Cortex of kidney (tissue), 1 donor: ENCODE data around the gene UBE2G2.

Experiments used
- DNase-seq: peaks from one replicate; lab custom pipeline; 2025; lab: John Stamatoyannopoulos, UW

UBE2G2 gene

DNA sequence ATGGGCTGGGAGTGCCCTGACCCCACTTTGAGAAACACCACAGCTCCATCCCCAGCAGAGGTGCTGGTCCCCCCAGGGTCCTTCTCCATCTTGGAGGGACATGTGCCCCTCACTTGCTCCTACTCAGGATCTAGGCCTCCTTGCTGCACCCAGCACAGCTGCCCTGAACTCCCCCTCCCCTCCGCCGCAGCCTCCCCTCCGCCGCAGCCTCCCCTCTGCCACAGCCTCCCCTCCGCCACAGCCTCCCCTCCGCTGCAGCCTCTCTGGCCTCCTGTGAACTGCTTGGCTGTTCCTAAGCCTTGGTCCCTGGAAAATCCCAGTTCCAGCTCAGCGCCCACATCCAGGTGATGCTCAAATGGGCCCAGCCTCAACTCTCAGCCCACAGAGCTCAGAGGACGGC is 74.3 kb downstream of the UBE2G2 start:
- DNase-seq: no peak

DNA sequence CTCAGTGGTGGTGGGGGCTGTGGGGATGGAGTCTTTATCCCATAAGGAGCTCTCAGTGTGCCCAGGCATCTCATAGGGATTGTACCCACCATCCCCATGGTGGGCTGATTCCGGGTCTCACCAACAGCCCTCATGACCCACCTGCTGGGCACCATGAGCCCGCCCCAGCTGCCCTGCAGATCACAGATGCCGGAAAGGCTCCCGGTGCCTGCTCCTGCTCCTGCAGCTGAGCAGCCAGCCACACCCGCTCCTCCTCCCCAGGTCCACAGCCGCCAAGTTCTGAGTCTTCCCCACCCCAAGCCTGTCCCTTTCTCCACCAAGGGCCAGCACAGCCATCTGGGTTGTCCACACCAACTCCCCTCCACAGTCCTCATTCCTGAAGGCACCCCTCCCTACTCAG is 74.8 kb downstream of the UBE2G2 start:
- no peak for DNase-seq

DNA sequence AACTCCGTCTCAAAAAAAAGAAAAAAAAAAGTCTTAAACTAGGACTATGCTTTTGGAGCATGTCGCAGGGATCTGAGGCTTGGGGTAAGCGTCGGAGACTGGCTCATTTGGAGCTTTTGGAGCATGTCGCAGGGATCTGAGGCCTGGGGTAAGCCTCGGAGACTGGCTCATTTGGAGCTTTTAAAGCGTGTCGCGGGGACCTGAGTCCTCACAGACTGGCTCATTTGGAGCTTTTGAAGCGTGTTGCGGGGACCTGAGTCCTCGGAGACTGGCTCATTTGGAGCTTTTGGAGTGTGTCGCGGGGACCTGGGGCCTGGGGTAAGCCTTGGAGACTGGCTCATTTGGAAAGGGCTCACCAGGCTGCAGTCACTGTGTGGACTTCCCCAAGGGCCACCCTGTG is 76.7 kb downstream of the UBE2G2 start:
- no peak for DNase-seq

DNA sequence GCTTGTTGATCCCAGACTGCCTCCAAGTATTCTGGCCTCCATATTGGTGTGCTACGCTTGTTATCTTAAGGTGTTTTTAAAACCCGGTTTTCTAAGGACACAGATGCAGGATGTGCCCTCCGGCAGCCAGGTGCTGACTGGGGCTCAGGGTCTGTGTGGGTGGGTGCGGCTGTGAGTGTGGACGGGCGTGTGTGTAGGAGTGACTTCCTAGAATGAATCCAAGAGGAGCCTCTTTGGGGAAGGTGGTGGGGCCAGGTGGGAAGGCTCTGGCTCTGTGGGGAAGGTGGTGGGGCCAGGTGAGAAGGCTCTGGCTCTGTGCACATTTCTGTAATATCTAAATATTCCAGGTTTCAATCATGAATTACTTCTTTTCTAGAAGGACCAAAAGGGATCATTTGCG is 77.4 kb downstream of the UBE2G2 start:
- no peak for DNase-seq

DNA sequence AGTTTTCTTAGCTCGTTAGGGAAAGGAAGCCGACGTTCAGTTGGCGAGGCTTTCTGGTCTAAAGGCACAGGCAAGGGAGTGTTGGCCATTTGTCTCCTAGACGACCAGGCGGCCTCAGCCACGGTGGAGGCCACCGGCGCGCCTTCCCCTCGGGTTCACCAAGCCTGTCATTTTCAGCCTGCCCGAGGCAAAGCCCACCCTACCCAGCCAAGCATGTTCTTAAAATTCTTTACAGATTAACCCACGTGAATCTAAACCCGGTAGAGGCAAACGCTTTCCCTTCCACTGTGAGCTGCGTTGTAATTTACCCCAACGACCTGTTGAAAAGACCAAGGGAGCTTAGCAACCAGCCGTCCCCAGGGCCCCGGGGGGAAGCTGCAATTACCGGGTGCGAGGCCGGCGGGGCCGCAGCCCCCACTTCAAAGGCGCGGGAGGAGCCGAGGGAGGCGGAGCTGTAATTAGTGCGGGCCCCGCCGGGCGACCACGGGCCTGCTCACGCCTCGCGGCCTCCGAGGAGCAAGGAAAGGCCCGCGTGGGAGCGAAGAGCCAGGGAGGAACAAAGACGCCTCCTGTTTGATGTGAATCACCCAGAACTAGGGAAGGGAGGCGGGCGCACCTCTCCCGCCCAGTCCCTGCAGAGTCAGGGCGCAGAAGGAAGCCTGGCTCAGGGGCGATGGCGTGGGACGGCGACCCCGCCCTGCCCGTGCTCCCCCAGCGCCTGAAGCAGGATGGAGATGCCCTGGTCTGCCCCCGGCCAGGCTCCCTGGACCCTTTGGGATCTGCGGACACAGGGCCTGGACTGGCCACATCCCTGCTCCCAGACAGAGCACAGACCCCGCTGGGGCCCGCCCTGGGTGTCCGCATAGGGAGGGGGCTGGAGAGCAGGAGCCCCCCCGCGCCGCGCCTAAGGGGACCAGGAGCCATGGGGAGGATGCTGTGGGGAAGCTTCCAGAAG is 78.2 kb downstream of the UBE2G2 start:
- no peak for DNase-seq

DNA sequence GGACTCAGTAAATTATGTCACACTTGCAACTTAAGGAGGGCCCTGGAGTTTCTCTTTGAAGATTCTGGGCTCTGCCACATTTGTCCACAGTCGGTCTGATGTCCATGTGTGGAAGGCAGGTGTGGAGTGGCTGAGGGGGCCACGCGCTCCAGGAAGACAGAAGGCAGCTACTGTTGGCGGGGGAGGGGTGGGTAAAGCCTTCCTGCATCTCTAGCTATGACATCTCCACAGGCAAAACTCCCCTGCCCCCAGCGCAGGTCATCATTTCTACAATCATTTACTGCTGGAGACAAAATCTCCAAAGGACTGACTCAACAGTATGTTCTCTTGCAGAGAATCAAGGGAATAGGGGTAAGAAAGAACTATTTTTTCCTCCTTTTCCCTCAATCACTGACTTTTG is 78.9 kb downstream of the UBE2G2 start:
- DNase-seq: no peak

DNA sequence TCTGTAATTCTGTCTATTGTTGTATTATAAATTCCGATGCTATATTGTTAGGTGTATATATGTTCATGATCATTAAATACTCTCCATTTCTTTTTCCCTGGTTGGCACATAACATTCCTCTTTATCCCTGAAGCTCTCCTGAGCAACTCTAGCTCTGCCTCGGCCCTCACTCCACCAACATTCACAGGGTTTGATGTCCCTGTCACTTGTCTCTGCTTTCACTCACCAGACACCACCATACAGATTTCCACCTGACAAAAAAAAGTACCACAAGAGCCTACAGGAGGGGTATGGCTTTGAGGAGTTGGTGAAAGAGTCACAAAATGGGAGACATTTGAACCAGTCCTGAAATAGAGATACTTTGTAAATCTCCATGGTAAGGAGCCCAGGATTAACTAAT is 81.5 kb downstream of the UBE2G2 start:
- DNase-seq: no peak
